Activated B cell treated with CpG ODN at 0.5 μM for 24 hours (primary cell): Measurements from ENCODE around the gene MPHOSPH9. TPM values are rescaled to one million over a fixed set of nuclear protein-coding genes. Genes with fewer than 3 reads are reported as not detected.
"Not testable (repeated sequence)": the region's sequence is repeated elsewhere in the genome, so short reads cannot be mapped to it uniquely, and the experiment has no call there.

ENCODE experiments used
- ATAC-seq: fragments of 200-7000 bp; cut with Tn5 transposase; one replicate; pipeline ENCODE4 v1.10.0; 2021; ENCODE audit warnings: low read depth, mild to moderate bottlenecking, moderate library complexity
- CTCF ChIA-PET: fragments of 350-600 bp; sonication (Branson Sonifier 250); formaldehyde crosslinking; loops from one replicate; lab custom pipeline; 2021; ENCODE audit warnings: antibody characterized with exemption; lab: Charles Lee
- POLR2A ChIA-PET: fragments of 350-600 bp; sonication (Branson Sonifier 250); formaldehyde crosslinking; loops from one replicate; lab custom pipeline; 2021; ENCODE audit warnings: antibody characterized with exemption; lab: Charles Lee
- DNase-seq: peaks from one replicate; pipeline ENCODE4 v3.0.0; 2022
- H3K27ac Mint-ChIP-seq: one replicate; pipeline ENCODE4 v1.8.0; 2020; ENCODE audit warnings: mixed read lengths
- H3K27me3 Mint-ChIP-seq: one replicate; pipeline ENCODE4 v1.8.0; 2021; ENCODE audit warnings: mixed read lengths
- H3K36me3 Mint-ChIP-seq: one replicate; pipeline ENCODE4 v1.8.0; 2021; ENCODE audit warnings: low read depth, mixed read lengths
- H3K4me1 Mint-ChIP-seq: one replicate; pipeline ENCODE4 v1.8.0; 2021; ENCODE audit warnings: mixed read lengths
- H3K4me3 Mint-ChIP-seq: one replicate; pipeline ENCODE4 v1.8.0; 2020; ENCODE audit warnings: mild to moderate bottlenecking, mixed read lengths
- H3K9me3 Mint-ChIP-seq: one replicate; pipeline ENCODE4 v1.8.0; 2020; ENCODE audit warnings: mixed read lengths
- intact Hi-C: fragments of 100-400 bp; cut with micrococcal nuclease; formaldehyde crosslinking; loops from one replicate; pipeline ENCODE4 v1.15.1; 2024
- total RNA-seq: library from RNA; stranded (reverse); gene quantifications from 2 replicates; pipeline ENCODE4 v1.2.3, GENCODE V29; 2022
- TF ChIP-seq, protein P1 (sequence below): fragments of 200-600 bp; IDR thresholded peaks from one replicate; pipeline ENCODE4 v1.8.0; 2022; ENCODE audit warnings: antibody characterized with exemption, mild to moderate bottlenecking

MPHOSPH9 gene
- total RNA-seq, 1 donor from 2014 or later, result 47.2 TPM

DNA sequence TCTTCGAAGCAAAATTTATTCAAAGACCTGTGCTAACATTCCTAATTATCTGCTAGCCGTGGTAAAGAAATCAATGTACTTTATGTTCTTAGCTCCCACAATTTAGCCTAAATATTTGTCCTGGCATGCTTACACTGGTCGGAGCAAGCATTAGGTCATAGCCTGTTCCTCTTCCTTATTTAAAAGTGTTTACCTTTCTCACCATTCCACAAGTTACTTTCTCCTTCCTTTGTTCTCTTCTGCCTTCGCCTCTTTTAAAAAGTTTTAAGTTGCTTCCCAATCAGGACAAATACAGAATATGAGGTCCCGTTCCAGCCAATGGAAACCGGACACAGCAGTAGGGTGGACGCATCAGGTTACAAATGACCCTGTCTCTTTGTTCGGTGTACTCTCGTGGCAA lies 27.1 kb upstream of the MPHOSPH9 start:
- no peaks in the 10 kb centered on the region for H3K27me3 Mint-ChIP-seq
- H3K4me3 Mint-ChIP-seq, result no peak overlapping the region
- intact Hi-C loops, result no loop called here
- no peaks in the 10 kb centered on the region for H3K9me3 Mint-ChIP-seq
- DNase-seq (no peak), ATAC-seq (no peak)
- ChIA-PET CTCF (no interaction called here), POLR2A (interaction anchor here (0.6 kb wide), 2 partner anchors 19 to 1211 kb away, joined by 3 to 4 read pairs; no protein-coding TSS in a partner anchor)
- H3K4me1 Mint-ChIP-seq, result no peaks in the 10 kb centered on the region
- no peak overlapping the region for H3K27ac Mint-ChIP-seq
- TF ChIP-seq, protein P1, sequence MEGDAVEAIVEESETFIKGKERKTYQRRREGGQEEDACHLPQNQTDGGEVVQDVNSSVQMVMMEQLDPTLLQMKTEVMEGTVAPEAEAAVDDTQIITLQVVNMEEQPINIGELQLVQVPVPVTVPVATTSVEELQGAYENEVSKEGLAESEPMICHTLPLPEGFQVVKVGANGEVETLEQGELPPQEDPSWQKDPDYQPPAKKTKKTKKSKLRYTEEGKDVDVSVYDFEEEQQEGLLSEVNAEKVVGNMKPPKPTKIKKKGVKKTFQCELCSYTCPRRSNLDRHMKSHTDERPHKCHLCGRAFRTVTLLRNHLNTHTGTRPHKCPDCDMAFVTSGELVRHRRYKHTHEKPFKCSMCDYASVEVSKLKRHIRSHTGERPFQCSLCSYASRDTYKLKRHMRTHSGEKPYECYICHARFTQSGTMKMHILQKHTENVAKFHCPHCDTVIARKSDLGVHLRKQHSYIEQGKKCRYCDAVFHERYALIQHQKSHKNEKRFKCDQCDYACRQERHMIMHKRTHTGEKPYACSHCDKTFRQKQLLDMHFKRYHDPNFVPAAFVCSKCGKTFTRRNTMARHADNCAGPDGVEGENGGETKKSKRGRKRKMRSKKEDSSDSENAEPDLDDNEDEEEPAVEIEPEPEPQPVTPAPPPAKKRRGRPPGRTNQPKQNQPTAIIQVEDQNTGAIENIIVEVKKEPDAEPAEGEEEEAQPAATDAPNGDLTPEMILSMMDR, result no peak
- peaks cover 37% of the 10 kb centered on the region for H3K36me3 Mint-ChIP-seq

DNA sequence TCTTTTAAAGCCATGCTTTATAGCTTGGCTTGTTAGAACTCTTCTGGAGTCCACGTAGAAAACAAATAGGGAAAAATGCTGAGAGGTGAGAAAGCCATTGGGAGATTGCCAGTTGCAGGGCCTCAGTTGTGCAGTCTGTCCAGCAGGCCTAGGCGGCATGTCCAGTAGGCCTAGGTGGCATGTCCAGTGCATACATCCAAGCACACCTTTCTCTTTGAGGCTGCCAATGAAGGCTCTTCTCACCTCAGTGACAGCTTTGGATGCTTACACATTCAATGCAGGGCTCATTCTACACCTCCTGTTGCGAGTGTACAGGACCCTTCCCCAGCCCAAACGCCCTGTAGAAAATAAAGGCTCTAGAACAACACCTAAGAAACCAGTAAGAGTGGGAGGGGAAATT lies 25.7 kb upstream of the MPHOSPH9 start:
- DNase-seq (no peak), ATAC-seq (no peak)
- H3K9me3 Mint-ChIP-seq, result no peaks in the 10 kb centered on the region
- H3K36me3 Mint-ChIP-seq, result peaks cover 48% of the 10 kb centered on the region
- TF ChIP-seq, protein P1, result no peak
- H3K4me3 Mint-ChIP-seq, result no peak overlapping the region
- H3K27me3 Mint-ChIP-seq, result no peaks in the 10 kb centered on the region
- H3K4me1 Mint-ChIP-seq, result no peaks in the 10 kb centered on the region
- no peak overlapping the region for H3K27ac Mint-ChIP-seq
- CTCF ChIA-PET, result no interaction called here
- POLR2A ChIA-PET, result interaction anchor here (1.1 kb wide), 1 partner anchor 26 kb away, joined by 3 read pairs; no protein-coding TSS in a partner anchor
- intact Hi-C loops, result no loop called here

DNA sequence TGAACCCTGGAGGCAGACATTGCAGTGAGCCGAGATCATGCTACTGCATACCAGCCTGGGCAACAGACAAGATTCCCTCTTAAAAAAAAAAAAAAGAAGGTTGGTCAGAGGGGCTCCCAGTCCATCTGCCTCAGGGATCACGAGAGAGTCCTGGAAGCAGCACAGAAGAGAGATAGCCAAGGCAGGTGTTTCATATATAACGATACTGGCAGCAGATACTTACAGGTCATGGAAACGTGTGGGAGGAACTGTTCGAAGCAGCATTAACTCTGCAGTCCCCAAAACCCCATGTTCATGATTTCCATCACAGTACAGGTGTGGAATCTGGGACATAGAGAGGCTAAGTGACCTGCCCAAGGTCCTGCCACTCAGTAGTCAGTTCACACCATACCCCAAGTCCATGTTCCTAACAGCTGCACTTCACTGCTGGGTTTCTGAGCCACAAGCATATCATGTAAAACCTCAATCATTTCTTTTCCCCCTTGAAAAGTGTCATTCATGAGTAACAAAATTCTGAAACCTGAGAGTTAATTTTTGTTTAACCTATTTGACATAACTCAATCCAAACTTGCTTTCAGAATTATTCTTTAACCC lies 22.0 kb upstream of the MPHOSPH9 start:
- intact Hi-C loops, result no loop called here
- ATAC-seq, result no peak
- POLR2A ChIA-PET, result no interaction called here

DNA sequence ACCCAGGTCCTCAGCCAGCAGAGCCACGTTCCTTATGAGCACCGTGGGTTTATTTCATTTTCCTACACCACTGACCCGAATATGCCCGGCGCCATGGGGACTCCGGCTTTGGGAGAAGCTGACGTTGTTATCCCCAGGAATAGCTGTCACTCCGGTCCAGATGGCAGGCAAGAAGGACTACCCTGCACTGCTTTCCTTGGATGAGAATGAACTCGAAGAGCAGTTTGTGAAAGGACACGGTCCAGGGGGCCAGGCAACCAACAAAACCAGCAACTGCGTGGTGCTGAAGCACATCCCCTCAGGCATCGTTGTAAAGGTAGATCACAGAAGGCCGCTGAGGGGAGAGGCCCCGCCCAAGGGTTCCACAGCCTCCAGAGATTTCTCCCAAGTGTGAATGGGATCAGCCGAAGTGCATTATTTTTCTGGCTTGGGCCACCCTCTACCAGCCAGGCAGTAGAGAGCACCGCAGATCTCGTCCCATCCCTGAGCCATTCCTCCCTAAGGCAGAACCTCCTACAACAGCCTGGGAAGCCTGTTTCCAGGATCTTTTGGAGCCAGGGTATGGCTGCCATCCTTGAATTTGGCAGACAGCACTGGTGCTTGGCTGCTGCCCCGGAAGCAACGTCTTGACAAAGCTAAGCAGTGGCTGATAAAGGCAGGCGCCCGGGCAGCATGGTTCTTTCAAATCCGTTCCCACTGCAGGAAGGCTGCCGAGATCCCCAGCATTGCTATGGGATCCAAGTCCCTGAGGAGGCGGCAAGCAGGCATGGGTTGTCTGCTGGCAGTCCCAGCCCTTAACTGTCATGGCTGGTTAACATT lies 20.9 kb upstream of the MPHOSPH9 start:
- TF ChIP-seq, protein P1, result no peak
- DNase-seq (no peak), ATAC-seq (no peak)
- Mint-ChIP-seq H3K9me3 (no peaks in the 10 kb centered on the region), H3K27ac (no peak overlapping the region), H3K36me3 (peaks cover 52% of the 10 kb centered on the region), H3K27me3 (no peaks in the 10 kb centered on the region), H3K4me3 (no peak overlapping the region), H3K4me1 (peaks cover 16% of the 10 kb centered on the region)
- POLR2A ChIA-PET, result no interaction called here
- CTCF ChIA-PET, result no interaction called here
- intact Hi-C loops, result no loop called here

More for the DNA sequence above, 22.0 kb upstream of the MPHOSPH9 start:
- Mint-ChIP-seq H3K27ac (no peak overlapping the region), H3K4me1 (peaks cover 16% of the 10 kb centered on the region), H3K36me3 (peaks cover 51% of the 10 kb centered on the region), H3K4me3 (no peak overlapping the region), H3K9me3 (no peaks in the 10 kb centered on the region), H3K27me3 (no peaks in the 10 kb centered on the region)
- TF ChIP-seq, protein P1, result no peak
- CTCF ChIA-PET, result no interaction called here
- no peak for DNase-seq

DNA sequence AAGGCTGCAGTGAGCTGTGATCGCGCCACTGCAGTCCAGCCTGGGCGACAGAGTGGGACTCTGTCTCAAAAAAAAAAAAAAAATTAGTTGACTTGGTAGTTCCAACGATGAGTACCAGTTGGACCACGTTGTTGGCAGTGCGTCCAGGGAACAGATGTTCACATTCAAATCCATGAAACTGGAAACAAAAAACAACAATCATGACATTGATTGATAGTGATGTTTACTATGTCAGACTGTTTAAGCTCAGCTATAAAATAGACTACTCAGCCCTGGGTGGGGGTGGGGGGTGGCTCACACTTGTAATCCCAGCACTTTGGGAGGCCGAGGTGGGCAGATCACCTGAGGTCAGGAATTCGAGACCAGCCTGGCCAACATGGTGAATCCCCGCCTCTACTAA lies 19.4 kb upstream of the MPHOSPH9 start:
- Mint-ChIP-seq H3K36me3 (peaks cover 61% of the 10 kb centered on the region), H3K4me1 (peaks cover 28% of the 10 kb centered on the region)
- H3K27ac Mint-ChIP-seq, H3K4me3 Mint-ChIP-seq, H3K9me3 Mint-ChIP-seq, intact Hi-C loops, CTCF ChIA-PET, ATAC-seq, DNase-seq, H3K27me3 Mint-ChIP-seq: not testable (repeated sequence)
- POLR2A ChIA-PET, result interaction anchor here (0.7 kb wide), 1 partner anchor 207 kb away, joined by 6 read pairs; no protein-coding TSS in a partner anchor
